ENCODE results near the gene PCID2.

The PCID2 gene

GRCh38 chr13:113186061-113186900 lies 22.2 kb downstream of the PCID2 start:
- no peak for DNase-seq

GRCh38 chr13:113184568-113185440 lies 23.7 kb downstream of the PCID2 start:
- DNase-seq, result no peak

- DNase-seq, result no peak
Observed at GRCh38 chr13:113183450-113184129, 24.9 kb downstream of the PCID2 start.

- DNase-seq, result no peak
Observed at GRCh38 chr13:113182046-113182445, 26.4 kb downstream of the PCID2 start.

GRCh38 chr13:113179374-113180230 lies 28.9 kb downstream of the PCID2 start:
- DNase-seq, result no peak

DNA sequence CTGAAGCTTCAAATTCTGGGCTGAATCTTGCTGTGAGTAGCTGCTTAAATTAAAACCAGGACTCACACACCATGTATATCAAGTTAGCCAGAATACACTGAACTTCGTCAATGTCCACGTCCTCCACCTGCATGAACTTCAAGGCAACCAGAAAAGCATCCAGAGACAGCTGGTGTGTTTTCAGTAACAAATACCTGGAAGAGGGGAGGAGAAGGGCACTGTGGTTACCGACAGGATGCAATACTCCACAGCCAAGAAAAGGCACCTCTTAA lies 29.6 kb downstream of the PCID2 start:
- DNase-seq, result no peak

DNA sequence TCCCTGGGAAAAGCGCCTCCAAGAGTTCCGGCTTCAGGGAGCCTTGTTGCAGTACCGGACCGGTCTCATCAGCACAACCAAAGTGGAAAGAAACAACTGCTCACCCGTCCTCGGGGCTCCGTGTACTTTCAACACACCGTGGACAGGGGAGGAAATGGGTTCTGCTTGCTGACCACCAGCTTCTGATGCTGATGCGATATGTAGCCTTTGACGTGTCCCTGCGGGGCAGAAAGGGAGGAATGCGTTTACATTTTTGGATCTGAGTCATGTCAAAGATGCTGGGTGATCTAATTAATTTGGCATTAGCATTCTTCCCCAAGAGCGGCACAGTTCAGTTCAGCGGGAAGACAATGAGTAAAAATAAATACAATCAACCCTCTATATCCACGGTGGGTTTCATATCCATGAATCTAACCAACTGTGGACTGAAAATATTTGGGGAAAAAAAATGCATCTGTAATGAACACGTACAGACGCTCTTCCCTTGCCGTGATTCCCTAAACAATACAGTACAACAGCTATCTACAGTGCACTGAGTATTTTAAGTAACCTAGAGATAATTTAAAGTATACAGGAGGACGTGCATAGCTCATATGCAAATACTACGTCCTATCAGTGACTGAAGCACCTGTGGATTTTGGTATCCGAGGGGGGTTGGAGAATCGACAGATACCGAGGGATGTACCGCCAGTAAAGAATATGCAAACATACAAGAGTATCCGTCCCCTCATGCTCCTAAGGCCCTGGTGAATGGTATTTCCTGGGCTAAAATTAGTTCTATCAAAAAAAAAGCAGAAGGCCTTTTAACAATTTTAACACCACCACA lies 30.2 kb downstream of the PCID2 start:
- DNase-seq, result peak; percentile 92

DNA sequence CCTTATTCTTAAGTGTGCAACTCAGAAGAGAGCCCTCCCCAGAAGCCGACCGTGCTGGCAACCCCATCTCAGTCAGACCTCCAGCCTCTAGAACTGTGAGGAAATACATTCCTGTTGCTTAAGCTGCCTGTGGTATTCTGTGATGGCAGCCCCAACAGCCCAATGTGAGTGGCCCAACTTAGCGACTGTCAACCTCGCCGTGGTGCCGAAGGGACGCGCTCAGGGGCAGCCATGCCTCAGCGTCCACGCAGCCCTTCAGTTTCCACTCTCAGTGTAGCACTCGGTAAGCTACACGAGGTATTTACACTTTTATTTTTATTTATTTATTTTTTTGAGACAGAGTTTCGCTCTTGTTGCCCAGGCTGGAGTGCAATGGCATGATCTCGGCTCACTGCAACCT lies 31.6 kb downstream of the PCID2 start:
- DNase-seq, result no peak

DNA sequence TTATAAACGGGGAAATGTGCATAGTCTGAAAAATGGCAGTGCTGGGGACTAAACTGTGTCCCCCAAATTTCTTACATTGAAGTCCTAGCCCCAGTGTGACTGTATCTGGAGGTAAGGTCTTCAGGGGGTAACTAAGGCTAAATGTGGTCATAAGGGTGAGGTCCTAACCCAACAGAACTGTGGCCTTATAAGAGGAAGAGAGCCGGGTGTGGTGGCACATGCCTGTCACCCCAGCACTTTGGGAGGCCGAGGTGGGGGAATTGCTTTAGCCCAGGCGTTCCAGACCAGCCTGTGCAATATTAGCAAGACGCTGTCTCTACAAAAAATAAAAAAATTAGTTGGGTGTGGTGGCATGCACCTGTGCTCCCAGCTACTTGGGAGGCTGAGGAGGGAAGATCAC lies 32.2 kb downstream of the PCID2 start:
- DNase-seq, result no peak

DNA sequence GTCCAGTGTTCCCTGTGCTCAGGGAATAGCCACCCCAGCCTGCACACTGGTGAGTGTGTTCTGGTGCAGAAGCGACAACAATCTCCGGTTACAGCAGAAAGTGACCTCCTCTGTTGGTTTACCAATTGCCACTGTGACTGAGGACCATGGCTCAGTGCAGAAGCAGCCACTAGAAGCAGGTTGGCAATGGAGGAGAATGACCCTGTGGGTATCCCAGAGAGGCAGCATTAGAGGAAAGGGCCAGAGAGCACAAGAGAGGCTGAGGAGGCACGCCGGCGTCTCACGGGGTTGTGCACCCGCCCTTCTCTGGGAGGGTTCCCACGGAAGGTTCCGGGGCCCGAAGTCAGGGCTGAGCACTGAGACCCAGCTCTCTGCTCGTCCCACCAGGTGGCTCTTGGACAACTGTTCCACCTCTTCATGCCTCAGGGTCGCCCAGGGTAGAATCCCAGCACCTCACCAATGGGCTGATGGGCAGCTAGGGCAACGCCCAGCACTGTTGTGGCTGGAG lies 36.0 kb downstream of the PCID2 start:
- no peak for DNase-seq

DNA sequence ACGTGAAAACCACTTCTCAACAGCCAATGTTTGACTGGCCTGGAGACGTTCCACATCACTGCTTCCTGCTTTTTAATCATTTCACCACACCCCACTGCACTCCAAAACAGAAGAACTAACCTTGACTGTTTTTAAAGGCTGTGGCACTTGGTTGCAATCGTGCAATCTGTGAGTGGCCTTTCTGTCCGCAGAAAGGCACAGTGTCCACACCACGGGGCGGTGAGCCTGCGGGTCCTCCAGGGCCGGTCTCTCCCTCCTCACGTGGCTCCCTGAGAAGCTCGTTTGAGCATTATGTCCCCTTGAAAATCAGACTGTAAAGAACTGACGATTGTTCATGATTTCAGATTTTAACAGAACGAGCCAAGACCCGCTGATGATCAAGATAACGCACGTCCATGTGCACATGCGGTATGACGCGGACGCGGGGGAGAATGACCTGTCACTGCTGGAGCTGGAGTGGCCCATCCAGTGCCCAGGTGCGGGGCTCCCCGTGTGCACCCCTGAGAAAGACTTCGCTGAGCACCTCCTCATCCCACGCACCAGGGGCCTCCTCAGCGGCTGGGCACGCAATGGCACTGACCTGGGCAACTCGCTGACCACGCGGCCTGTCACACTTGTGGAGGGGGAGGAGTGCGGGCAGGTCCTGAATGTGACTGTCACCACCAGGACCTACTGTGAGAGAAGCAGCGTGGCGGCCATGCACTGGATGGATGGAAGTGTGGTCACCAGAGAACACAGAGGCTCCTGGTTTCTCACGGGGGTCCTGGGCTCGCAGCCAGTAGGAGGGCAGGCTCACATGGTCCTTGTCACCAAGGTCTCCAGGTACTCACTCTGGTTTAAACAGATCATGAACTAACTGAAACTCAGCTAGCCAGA lies 37.0 kb downstream of the PCID2 start:
- no peak for DNase-seq

- no peak for DNase-seq
Observed at GRCh38 chr13:113170511-113170910, 38.0 kb downstream of the PCID2 start.

DNA sequence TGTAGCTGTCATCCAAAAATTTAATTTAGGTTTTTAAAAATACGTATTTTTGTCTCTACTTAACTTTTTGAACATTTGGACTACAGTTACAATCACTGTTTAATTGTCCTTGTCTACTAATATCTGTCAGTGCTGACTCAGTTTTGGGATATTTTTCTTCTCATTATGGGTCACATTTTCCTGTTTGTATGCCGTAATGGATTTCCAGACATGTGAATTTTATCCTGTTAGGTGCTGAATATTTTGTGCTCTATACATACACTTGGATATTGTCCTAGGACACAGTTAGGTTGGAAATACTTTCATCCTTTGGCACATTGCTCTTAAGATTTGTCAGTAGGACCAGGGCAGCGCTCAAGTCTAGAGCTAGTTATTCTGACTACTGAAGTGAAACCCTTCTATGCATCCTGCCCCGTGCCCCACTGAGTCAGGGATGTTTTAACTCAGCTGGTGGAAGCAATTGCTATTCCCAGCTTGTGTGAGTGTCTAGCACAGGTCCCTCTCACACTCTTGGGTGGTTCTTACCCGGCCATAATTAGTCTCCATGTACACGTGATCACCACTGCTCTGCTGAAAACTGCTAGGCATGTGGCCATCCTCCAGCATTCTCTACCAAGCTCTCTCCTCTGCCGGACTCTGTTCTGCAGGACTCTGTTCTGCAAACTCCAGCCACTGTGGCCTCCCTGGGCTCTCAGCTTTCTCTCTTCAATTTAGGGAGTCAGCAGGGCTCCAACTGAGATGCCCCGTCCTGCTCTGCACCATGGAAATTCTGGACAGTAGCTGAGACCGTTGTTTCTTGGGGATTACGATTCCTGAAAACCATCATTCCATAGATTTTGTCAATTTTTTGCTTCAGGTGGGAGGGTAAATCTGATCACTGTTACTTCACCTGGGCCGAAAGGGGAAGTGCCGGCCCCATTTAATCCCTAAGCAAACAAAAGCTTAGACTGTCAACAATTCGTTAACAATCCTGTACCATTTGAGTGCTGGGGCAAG lies 38.9 kb downstream of the PCID2 start:
- DNase-seq, result no peak

DNA sequence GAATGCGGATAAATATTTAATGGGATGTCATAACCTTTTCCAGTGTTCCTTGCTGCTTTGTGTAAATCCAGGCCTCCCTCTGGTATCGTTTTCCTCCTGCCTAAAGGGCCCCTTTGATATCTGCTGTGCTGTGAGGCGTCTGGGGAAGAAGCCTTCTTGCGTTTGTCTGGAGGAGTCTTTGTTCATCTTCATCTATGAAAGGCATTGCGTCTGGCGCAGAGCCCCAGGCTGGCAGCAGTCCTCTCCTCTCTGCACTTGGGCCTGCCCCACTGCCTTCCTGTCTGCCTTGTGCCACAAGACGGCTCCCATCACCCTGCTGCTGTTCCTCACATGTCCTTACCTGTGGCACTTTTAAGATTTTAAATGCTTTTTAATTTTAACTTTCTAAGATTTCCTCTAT lies 40.3 kb downstream of the PCID2 start:
- DNase-seq, result no peak

GRCh38 chr13:113167575-113167974 lies 40.9 kb downstream of the PCID2 start:
- no peak for DNase-seq

DNA sequence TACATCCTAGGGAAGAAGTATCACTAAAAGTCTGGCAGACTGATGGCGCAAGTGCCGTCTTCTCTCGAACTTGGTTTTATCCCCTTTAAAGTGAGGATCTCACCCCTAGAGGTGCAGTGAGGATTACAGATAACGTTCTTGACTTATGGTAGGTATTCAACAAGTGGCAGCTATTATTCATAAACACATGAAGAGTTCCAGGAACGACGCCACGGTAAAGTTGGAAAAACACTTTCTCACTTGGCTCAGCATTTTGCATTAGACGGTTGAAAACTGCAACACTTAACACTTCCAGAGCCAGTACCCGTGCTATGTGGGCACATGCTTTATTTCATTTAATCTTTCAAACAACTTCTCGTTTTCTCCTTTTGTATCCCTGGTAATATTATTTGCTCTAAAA lies 41.3 kb downstream of the PCID2 start:
- DNase-seq, result no peak

DNA sequence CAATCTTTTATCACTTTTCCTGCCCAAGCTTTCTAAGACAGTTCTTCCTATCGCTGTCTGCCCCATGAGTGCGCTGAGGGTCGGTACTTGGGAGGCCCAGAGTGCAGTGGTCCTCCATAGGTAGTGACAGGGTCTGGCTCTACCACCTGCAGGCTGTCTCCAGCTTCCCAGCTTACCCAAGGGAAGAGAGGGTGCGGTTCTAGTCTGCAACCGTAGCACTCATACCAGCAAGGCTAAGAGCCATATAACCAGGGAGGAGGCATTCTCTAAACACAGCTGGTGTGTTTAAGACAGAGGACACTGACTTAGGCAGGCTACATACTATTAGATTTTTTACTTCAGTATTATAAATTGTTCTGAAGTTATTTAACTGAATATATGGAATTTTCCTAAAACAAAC lies 41.8 kb downstream of the PCID2 start:
- DNase-seq, result no peak

DNA sequence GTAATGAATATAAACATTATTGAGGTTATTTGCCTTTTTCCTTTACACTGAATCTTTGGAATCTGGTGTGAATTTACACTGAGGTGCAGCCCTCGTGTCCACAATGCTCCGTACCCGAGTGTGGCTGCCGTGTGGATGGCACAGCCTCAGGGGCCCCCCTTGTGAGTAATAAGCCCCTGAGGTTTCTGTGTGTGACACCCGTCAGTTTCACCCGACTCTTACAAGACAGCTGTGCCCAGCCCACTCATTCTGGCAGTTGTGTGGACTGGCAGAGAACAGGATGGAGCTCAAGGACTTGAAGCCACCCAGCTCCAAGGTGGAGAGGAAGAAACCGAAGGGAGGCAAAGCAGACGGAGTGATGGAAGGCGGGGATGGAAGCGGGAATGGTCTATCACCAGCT lies 42.2 kb downstream of the PCID2 start:
- no peak for DNase-seq

DNA sequence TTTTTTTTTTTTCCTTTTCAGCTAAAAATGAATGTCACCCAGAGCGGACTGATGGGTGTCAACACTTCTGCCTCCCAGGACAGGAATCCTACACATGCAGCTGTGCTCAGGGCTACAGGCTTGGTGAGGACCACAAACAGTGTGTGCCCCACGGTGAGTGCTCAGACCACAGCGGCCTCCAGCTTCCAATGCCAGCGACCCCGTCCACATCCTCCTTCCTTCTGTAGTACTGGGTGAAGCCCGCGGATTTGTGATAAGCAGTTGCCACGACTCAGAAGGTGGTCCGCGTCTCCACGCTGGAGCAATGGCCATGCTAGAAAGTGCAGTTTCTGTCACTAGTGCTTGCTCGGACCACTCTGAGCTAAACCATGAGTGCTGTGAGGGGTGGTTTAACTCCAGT lies 44.0 kb downstream of the PCID2 start:
- no peak for DNase-seq

Data from fibroblast of skin of abdomen (primary cell).